Raji (cell line): ENCODE data around the gene ZBTB26.

ENCODE experiments used
- POLR2A ChIP-seq: IDR thresholded peaks from 2 replicates; pipeline ENCODE4 v1.6.1; 2011; ENCODE audit warnings: low read depth, low read length, control low read depth; ENCODE audit not compliant: insufficient read depth

Gene ZBTB26

GRCh38 chr9:122888480-122888879 lies 42.8 kb downstream of the ZBTB26 start:
- no peak for TF ChIP-seq POLR2A

GRCh38 chr9:122883125-122883524 lies 48.2 kb downstream of the ZBTB26 start:
- no peak for TF ChIP-seq POLR2A

- TF ChIP-seq POLR2A: no peak
Observed at GRCh38 chr9:122879443-122879842, 51.9 kb downstream of the ZBTB26 start.

DNA sequence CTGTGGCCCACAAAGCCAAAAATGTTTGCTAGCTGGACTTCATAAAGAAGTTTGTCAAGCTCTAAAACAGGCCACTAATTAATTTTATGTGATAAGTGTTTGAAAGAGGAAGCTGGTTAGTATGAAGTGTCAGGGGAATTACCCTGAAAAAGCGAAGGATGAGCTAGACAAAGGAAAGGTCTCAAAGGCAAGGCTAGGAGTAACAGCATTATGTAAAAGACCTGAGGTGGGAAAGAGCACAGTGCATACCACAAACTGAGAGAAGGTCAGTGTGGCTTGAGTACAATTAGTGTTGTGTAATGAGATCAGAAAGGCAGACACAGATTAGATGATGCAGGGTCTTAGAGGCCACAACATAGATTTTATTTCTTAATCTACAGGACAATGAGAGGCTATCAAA lies 55.8 kb downstream of the ZBTB26 start:
- no peak for TF ChIP-seq POLR2A

GRCh38 chr9:122866079-122866478 lies 65.2 kb downstream of the ZBTB26 start:
- TF ChIP-seq POLR2A: no peak
